D341Med (cell line): ENCODE results near the gene BUB1B.

Experiments
- DNase-seq: peaks from one replicate; pipeline ENCODE4 v3.0.0; 2012; ENCODE audit warnings: low spot score

The BUB1B gene

DNA sequence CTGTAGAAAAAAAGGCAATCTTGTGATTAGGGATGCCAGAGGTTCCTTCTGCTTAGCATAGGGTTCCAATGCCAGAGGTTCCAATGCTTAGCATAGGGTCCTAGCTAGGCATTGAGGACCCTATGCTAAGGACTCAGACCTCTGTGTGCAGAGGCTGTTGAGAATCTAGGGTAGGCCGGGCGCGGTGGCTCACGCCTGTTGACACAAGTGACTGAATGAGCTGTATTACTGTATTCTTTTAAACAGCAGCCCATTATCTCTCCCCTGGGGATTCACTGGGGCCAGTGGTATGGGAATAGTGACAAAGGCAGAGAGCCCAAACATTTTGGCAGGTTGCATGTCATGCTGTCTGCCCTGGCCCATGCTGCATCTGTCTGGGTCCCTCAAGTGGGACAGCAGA lies 94.2 kb downstream of the BUB1B start:
- DNase-seq: no peak

DNA sequence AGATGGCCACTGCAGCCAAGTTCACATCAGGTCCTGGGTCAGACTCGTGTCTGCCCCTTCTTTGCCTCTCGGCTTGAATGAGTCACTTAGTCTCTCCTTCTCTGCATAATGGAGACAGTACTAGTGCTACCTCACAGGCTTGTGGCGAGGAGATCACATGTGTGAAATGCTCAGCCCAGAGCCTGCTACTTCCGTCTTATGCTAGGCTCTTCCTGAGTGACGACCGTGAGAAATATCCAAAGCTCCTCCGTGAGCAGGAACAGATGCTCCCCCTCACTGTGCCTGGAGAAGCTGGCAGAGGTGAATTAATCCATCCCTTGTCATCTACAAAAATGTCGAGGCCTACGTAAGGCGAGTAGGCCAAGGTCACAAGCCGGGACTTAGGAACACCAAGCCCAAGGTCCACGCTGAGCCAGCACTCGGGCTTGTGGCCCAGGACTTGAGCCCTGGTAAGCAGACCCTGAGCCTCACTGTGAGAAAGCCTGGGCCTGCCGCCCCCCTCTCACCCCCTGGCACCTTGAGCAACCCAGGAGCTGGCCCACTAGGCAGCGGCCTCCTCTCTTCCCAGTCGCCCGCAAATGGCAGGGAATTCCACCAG lies 95.9 kb downstream of the BUB1B start:
- no peak for DNase-seq

DNA sequence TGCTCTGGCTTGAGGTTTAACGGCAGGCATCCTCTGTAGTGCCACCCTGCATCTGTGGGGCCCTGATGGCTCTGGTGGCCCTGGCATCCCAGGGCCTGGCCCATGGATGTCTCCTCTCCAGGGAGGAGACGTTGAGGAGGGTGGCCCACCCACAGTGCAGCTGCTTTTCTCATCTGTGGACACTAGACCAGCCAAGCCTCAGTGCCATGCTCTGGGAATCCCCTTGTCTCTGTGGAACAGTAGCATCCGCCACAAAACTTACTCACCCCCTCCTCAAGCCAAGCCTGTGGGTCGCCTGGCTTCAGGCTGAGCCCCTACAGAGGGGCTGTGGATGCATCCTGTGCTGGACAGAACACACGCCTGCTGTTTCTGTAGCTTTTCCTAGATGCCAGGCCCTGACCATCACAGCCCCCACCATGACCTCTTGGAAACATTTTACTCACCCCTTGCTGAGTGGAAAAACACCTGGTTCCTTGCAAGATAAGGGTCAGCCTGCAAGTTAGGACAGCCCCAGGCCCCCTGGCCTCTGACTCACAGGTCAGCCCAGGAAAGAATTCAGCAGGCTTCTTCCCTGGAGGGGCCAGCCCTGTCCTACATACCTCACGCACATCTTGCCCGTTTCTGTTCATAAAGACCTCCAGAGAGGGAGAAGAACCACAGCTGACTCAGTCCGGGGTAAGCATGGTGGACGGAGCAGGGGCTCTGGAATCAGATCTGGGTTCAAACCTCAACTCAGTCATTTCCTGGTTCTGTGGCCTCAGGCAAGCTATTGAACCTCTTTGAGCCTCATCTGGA lies 97.0 kb downstream of the BUB1B start:
- DNase-seq: no peak

DNA sequence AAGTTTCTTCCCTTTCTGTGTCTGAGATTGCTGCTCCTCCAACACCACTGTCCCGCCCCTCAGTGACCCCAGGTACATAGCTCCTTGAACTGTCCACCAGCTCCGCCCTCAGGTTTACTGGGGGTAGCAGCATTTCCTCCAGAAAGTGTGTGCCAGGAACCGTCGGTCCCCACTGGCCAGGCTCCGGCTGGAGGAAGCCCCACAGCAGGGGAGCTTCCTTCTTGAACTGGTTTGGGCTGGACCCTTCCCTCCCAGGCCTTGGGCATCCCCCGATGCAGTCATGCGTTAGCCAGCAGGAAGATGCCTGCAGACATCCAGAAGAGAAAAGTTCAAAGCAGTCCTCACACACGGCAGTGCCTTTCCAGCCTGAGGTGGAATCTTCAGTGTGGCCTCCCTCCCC lies 97.7 kb downstream of the BUB1B start:
- DNase-seq: no peak

DNA sequence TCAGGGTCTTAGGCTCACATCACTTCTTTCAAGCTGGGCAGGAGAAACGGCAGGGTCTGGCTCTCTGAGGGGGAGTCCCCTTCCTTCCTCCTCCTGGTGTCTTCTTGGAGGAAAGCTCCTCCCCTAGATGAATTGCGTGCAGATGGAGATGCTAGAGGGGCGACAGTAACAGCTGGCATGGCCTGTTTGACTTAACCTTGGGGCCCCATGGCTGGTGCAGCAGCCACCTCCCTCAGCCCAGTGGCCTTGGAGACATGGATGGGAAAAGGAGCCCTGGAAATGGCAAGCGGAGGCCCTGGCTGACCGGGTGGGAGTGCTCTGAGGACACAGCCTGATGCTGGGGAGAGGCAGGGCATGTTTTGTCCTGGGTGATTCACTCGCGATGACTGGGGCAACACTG lies 98.2 kb downstream of the BUB1B start:
- no peak for DNase-seq

GRCh38 chr15:40263024-40263754 lies 102.3 kb downstream of the BUB1B start:
- DNase-seq: no peak

DNA sequence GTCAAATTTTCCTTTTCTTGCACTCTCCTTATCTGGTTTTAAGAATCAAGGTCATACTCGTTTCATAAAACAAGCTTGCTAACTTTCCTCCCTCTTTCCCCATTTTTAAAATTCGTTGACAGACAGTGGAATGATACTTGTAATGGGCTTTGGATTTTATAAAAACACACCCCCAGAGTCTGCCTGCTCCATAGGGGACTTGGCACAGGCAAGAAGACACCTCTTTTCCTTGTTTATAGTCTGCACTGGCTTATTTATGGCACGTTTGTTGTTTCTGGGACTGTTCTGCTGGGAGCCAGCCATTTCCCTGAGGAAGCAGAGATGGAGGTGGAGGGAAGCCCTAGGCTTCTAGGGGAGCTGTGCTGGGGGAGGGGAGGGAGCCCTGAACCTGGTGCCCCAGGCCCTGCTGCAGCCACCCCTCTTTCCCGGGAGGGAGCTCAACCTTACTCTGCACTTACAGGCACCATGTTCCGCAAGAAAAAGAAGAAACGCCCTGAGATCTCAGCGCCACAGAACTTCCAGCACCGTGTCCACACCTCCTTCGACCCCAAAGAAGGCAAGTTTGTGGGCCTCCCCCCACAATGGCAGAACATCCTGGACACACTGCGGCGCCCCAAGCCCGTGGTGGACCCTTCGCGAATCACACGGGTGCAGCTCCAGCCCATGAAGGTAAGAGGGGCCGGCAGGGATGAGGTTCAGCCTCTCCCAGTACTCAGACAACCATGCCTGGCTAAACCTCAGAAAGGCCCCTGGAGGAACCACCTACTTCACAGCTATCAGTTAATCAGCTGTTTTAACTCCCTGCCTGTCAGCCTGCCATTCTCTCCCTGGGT lies 103.7 kb downstream of the BUB1B start:
- no peak for DNase-seq

DNA sequence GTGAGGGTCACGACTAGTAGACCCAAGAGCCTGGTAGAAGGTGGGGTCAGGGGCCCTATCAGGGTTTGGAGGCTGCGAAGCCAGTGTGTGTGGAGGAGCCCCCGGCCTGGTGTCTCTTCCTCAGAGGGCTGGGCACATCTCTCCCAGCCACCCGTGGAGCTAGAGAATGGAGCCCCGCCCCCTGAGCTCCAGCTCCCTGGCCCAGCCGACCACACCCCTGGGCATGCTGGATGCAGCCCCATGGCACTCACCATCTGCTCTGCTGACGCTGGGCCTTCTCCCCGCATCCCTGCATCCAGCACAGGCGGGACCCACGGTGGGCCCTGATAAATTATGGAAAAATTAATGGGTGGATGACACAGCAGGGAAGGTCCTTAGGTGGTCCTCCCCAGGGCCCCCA lies 104.5 kb downstream of the BUB1B start:
- DNase-seq: no peak

GRCh38 chr15:40265875-40266274 lies 105.0 kb downstream of the BUB1B start:
- DNase-seq: no peak

GRCh38 chr15:40266828-40267304 lies 106.0 kb downstream of the BUB1B start:
- no peak for DNase-seq

GRCh38 chr15:40267670-40268069 lies 106.8 kb downstream of the BUB1B start:
- no peak for DNase-seq

- DNase-seq: no peak
These were observed 108.7 kb downstream of the BUB1B start for GRCh38 chr15:40269604-40270003.

DNA sequence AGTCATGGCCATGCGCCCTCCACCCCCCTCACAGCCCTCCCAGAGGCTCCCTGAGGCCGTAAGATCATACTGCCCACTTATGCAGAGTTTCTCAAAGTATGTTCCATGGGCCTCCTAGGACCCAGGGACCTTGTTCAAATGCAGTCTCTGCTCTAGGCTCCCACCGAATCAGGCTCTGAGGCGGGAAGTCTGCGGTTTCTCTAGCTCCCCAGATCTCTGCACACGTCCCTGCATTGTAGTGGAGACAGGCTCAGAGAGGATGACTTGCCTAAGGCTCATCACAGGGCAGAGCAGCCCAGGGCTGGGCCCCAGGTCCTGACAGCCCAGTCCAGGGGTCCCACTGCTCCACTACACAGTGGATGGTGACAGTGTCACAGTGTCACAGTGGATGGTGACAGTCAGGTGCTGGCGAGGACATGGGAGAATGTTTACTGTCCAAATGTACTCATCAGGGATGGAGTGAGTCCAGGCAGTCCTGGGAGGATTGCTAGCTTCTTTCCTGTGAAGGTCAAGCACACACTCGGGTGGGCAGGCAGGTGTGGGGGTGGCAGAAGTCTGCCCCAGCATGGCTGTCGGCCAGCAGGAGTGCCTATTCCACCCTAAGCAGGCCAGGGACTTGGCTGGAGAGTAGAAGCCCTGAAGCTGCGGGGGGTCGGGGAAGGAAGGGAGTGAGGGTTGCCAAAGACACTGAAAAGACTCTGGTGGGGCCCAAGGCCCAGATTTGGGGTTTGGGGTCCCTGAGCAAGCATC lies 109.6 kb downstream of the BUB1B start:
- no peak for DNase-seq
